DOHH2 (cell line): Measurements from ENCODE around the gene ANXA2.

ENCODE experiments used
- H3F3A ChIP-seq: fragments of 200-600 bp; sonication (generic), shearing (Covaris generic); 2 replicates; pipeline ENCODE4 v1.6.0; 2016; ENCODE audit warnings: antibody characterized with exemption, mild to moderate bottlenecking; ENCODE audit not compliant: control insufficient read depth, insufficient read depth
- H3K27ac ChIP-seq: fragments of 200-600 bp; sonication (generic); 2 replicates; pipeline ENCODE4 v1.5.1; 2014; ENCODE audit warnings: low read depth, mild to moderate bottlenecking, low read length, moderate library complexity
- H3K27me3 ChIP-seq: fragments of 200-600 bp; sonication (generic); 2 replicates; pipeline ENCODE4 v1.6.1; 2014; ENCODE audit warnings: mild to moderate bottlenecking, low read length, mixed read lengths; ENCODE audit not compliant: control insufficient read depth
- H3K36me3 ChIP-seq: fragments of 200-600 bp; sonication (generic); 2 replicates; pipeline ENCODE4 v1.6.1; 2014; ENCODE audit warnings: mild to moderate bottlenecking, low read length, moderate library complexity, mixed read lengths; ENCODE audit not compliant: control insufficient read depth
- H3K4me1 ChIP-seq: fragments of 200-600 bp; sonication (generic); 2 replicates; pipeline ENCODE4 v1.6.1; 2014; ENCODE audit warnings: mild to moderate bottlenecking, low read length, mixed read lengths; ENCODE audit not compliant: control insufficient read depth
- H3K4me2 ChIP-seq: fragments of 200-600 bp; sonication (generic); 2 replicates; pipeline ENCODE4 v1.6.0; 2014; ENCODE audit warnings: mild to moderate bottlenecking, low read length, moderate library complexity
- H3K4me3 ChIP-seq: fragments of 200-600 bp; sonication (generic); 2 replicates; pipeline ENCODE4 v1.5.1; 2014; ENCODE audit warnings: mild to moderate bottlenecking, low read length, mixed read lengths
- H3K79me2 ChIP-seq: fragments of 200-600 bp; sonication (generic); 2 replicates; pipeline ENCODE4 v1.6.1; 2014; ENCODE audit warnings: mild to moderate bottlenecking, low read length, mixed read lengths; ENCODE audit not compliant: control insufficient read depth
- H3K9me2 ChIP-seq: fragments of 200-600 bp; sonication (generic); replicated peaks from 2 replicates; pipeline ENCODE4 v1.6.1; 2014; ENCODE audit warnings: mild to moderate bottlenecking, low read length, mixed read lengths; ENCODE audit not compliant: control insufficient read depth
- H3K9me3 ChIP-seq: fragments of 200-600 bp; sonication (generic); 2 replicates; pipeline ENCODE4 v1.6.1; 2014; ENCODE audit warnings: antibody characterized with exemption, low read length, mixed read lengths; ENCODE audit not compliant: control insufficient read depth, insufficient read depth
- H4K20me1 ChIP-seq: fragments of 200-600 bp; sonication (generic); 2 replicates; pipeline ENCODE4 v1.6.0; 2014; ENCODE audit warnings: low read depth, mild to moderate bottlenecking, antibody characterized with exemption, low read length, moderate library complexity; ENCODE audit not compliant: control insufficient read depth, insufficient read depth
- EZH2phosphoT487 ChIP-seq: fragments of 200-600 bp; sonication (generic); IDR thresholded peaks from 2 replicates; pipeline ENCODE4 v1.6.1; 2017; ENCODE audit warnings: borderline replicate concordance, mild to moderate bottlenecking, antibody characterized with exemption, low read length, moderate library complexity, mixed read lengths
- TF ChIP-seq, protein P1 (sequence below): fragments of 200-600 bp; sonication (generic); IDR thresholded peaks from one replicate; pipeline ENCODE4 v1.5.1; 2014; ENCODE audit warnings: antibody characterized with exemption, mild to moderate bottlenecking, low read depth, low read length; ENCODE audit not compliant: poor library complexity, severe bottlenecking

Gene ANXA2

DNA sequence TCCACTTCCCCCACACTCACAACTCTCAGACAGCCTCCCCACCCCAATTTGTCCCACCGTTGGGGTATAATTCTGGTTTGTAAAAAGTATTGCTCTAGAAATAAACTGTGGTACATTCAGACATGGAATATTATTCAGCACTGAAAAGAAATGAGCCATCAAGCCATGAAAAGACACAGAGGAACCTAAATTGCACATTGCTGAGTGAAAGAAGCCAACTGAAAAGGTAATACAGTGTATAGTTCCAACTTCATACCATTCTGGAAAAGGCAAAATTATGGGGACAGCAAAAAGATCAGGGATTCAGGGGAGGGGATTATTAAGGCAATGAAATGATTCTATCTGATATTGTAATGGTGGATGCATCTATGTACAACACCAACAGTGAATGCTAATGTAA lies 10.5 kb downstream of the ANXA2 start:
- H3K4me3 ChIP-seq = no peak overlapping the region
- H3K27me3 ChIP-seq = peaks cover 2% of the 10 kb centered on the region; the same call in 1 of the 2 replicates
- H3K27ac ChIP-seq = no peak overlapping the region
- H3K79me2 ChIP-seq = no peaks in the 10 kb centered on the region
- no peaks in the 10 kb centered on the region for H3F3A ChIP-seq
- no peaks in the 10 kb centered on the region for H3K9me2 ChIP-seq
- H3K9me3 ChIP-seq = no peaks in the 10 kb centered on the region
- no peak for TF ChIP-seq EZH2phosphoT487
- H3K36me3 ChIP-seq = no peaks in the 10 kb centered on the region
- H3K4me2 ChIP-seq = no peak overlapping the region
- H4K20me1 ChIP-seq = no peaks in the 10 kb centered on the region
- H3K4me1 ChIP-seq = no peaks in the 10 kb centered on the region

DNA sequence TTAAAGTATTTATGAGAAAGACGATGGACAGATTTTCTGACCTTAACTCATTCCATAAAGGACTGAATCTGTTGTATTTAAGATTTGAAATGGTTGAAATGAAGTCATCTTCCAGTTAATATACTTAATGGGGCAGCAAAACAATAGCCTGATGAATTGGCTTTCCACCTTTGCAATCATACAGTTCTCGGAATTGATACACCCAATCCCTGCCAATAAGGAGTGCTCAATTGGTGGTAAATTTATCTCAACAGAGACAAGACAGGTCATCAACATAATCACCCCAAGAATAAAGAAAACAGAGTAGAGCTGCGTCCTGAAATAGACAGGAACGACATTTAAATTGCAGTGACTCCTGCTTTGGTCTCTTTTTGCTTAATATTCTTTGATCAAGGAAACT lies 11.2 kb downstream of the ANXA2 start:
- Histone ChIP-seq H3K36me3 (no peaks in the 10 kb centered on the region), H3K9me2 (no peaks in the 10 kb centered on the region), H3F3A (no peaks in the 10 kb centered on the region), H3K4me2 (no peak overlapping the region), H4K20me1 (no peaks in the 10 kb centered on the region), H3K27me3 (peaks cover 2% of the 10 kb centered on the region; the same call in 1 of the 2 replicates), H3K4me1 (no peaks in the 10 kb centered on the region), H3K27ac (no peak overlapping the region), H3K4me3 (no peak overlapping the region), H3K79me2 (no peaks in the 10 kb centered on the region), H3K9me3 (no peaks in the 10 kb centered on the region)
- TF ChIP-seq EZH2phosphoT487 = no peak
- TF ChIP-seq, protein P1, sequence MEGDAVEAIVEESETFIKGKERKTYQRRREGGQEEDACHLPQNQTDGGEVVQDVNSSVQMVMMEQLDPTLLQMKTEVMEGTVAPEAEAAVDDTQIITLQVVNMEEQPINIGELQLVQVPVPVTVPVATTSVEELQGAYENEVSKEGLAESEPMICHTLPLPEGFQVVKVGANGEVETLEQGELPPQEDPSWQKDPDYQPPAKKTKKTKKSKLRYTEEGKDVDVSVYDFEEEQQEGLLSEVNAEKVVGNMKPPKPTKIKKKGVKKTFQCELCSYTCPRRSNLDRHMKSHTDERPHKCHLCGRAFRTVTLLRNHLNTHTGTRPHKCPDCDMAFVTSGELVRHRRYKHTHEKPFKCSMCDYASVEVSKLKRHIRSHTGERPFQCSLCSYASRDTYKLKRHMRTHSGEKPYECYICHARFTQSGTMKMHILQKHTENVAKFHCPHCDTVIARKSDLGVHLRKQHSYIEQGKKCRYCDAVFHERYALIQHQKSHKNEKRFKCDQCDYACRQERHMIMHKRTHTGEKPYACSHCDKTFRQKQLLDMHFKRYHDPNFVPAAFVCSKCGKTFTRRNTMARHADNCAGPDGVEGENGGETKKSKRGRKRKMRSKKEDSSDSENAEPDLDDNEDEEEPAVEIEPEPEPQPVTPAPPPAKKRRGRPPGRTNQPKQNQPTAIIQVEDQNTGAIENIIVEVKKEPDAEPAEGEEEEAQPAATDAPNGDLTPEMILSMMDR = no peak

DNA sequence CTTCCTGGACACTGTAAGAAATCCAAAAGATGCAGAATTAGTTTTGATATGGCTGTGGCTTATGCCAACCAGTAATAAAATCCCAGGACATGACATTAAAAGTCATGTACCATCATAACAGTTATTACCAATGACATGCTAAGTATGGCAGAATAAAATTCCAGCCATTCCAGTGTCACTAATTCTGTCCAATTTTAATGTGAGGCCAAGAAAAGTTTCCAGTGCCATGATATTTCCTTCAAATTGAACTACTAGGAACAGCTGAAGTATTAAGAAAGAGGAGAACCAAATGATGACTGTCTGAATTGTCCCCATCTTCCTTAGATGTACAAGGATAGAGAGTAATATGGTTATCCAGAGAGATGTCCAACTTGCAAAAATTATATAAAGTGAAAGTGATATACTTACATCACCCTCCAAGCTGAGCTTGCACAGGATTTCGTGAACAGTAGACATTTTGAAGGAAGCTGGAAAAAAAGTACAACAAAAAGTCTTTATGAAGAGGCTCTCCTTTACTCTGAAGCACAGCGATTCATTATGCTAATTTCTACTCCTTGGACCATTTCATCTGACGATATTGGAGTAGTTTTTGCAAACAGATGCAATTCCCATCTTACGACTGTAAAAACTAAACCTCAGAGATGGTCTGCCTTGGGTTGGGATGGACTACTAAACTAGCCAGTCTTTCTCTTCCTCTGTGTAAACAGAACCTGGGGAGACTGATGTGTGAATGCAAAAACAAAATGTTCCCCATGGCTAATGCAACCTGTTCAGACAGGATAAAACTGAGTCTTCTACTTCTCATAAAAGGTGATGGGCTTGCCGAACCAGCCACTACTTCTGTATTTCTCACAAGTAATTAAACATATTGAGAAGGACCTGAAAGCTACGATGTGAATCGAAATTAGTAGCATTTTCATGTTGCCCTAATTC lies 11.9 kb downstream of the ANXA2 start:
- Histone ChIP-seq H3K27me3 (peaks cover under 1% of the 10 kb centered on the region; the same call in 1 of the 2 replicates), H3K9me2 (no peaks in the 10 kb centered on the region), H3K36me3 (no peaks in the 10 kb centered on the region), H3K4me3 (no peak overlapping the region), H3K4me2 (no peak overlapping the region), H3K27ac (no peak overlapping the region), H3F3A (no peaks in the 10 kb centered on the region), H3K79me2 (no peaks in the 10 kb centered on the region), H3K9me3 (no peaks in the 10 kb centered on the region), H3K4me1 (no peaks in the 10 kb centered on the region), H4K20me1 (no peaks in the 10 kb centered on the region)
- no peak for TF ChIP-seq EZH2phosphoT487
- TF ChIP-seq, protein P1 = no peak

DNA sequence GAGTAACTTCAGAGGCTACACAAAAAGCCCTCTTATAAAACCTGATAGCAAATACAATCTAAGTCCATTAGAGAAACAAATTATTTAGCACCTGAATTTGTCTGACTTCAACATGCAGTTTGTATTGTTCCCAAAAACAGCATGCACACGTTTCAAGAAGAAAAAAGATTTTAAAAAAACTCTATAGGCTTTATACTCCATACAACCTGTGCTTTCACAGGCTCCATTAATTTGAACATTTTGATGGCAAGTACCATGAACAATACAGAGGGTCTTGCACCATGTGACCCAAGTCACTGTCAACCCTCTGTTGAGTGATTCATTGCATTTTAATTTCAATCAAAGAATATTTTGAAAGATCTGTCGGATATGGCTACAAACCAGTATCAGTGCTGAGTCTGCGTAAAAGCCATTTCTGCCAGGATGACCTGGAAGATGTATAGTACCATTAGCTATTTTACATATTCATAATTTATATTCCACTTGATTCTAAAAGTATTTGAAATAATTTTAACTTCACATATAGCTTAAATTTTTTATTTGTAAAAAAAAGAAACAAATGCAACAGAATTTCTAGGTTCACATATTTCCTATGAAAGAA lies 13.2 kb downstream of the ANXA2 start:
- H3K9me2 ChIP-seq = no peaks in the 10 kb centered on the region
- no peaks in the 10 kb centered on the region for H3K4me1 ChIP-seq
- H3K4me2 ChIP-seq = no peak overlapping the region
- H3K27ac ChIP-seq = no peak overlapping the region
- H3K36me3 ChIP-seq = no peaks in the 10 kb centered on the region
- no peaks in the 10 kb centered on the region for H3K27me3 ChIP-seq
- H4K20me1 ChIP-seq = no peaks in the 10 kb centered on the region
- TF ChIP-seq, protein P1 = no peak
- no peaks in the 10 kb centered on the region for H3F3A ChIP-seq
- H3K79me2 ChIP-seq = no peaks in the 10 kb centered on the region
- no peak overlapping the region for H3K4me3 ChIP-seq
- H3K9me3 ChIP-seq = no peaks in the 10 kb centered on the region
